GM12878 (cell line): Measurements from ENCODE around the gene NUP35. TPM values are rescaled to one million over a fixed set of nuclear protein-coding genes. Genes with fewer than 3 reads are reported as not detected.

Experiments
- ATAC-seq: fragments of 200-7000 bp; cut with Tn5 transposase; 3 replicates; pipeline ENCODE4 v1.9.1; 2020; ENCODE audit warnings: mild to moderate bottlenecking, moderate library complexity
- BruUV-seq: library from RNA; stranded (reverse); fragments of 400-500 nt; replicated peaks from 2 replicates; lab custom pipeline; 2021; lab: Mats Ljungman, UMichigan
- CTCF ChIA-PET: fragments of 300-600 bp; sonication (Branson Sonifier 250); formaldehyde crosslinking; extraction: SDS; loops from one replicate; lab custom pipeline; 2021; ENCODE audit warnings: inconsistent platforms; lab: Yijun Ruan, JAX
- POLR2A ChIA-PET: fragments of 350-600 bp; formaldehyde crosslinking; extraction: SDS; loops from one replicate; lab custom pipeline; 2021; ENCODE audit warnings: inconsistent platforms; lab: Charles Lee
- RAD21 ChIA-PET: fragments of 300-600 bp; sonication (Branson Sonifier 250); formaldehyde crosslinking; loops from one replicate; lab custom pipeline; 2023; ENCODE audit warnings: antibody characterized with exemption; ENCODE audit not compliant: unreplicated experiment; lab: Charles Lee
- SMC1A ChIA-PET: fragments of 300-600 bp; sonication (Branson Sonifier 250); formaldehyde crosslinking; loops from one replicate; lab custom pipeline; 2023; ENCODE audit not compliant: unreplicated experiment, uncharacterized antibody; lab: Charles Lee
- DNase-seq: peaks from one replicate; pipeline ENCODE4 v3.0.0-alpha.2; 2011; ENCODE audit warnings: low read depth, low spot score
- FAIRE-seq: peaks from 3 replicates; lab custom pipeline; 2011; peaks lifted over from hg19 to GRCh38; lab: Jason Lieb, UNC
- H2AFZ ChIP-seq: 2 replicates; pipeline ENCODE4 v1.6.0; 2011; ENCODE audit warnings: low read depth, low read length, control low read depth; ENCODE audit not compliant: control insufficient read depth
- H3K27ac ChIP-seq: 2 replicates; pipeline ENCODE4 v1.5.1; 2011; ENCODE audit warnings: control low read depth; ENCODE audit not compliant: control insufficient read depth, insufficient read depth
- H3K27me3 ChIP-seq, 2 experiments: replicated peaks in 1 of 2; 2 replicates each; pipeline versions ENCODE4 v1.6.0 to v1.6.1; 2011; ENCODE audit warnings: low read length in 1 of 2; ENCODE audit not compliant: control insufficient read depth in 2 of 2, insufficient read depth in 2 of 2
- H3K36me3 ChIP-seq, 2 experiments: 2 replicates each; pipeline ENCODE4 v1.5.1; 2011; ENCODE audit warnings: low read length in 1 of 2; ENCODE audit not compliant: control insufficient read depth in 2 of 2, insufficient read depth in 2 of 2
- H3K4me1 ChIP-seq: 2 replicates; pipeline ENCODE4 v1.6.1; 2011; ENCODE audit warnings: mild to moderate bottlenecking, low read length, moderate library complexity, mixed read lengths; ENCODE audit not compliant: control insufficient read depth, insufficient read depth
- H3K4me2 ChIP-seq: 2 replicates; pipeline ENCODE4 v1.6.0; 2011; ENCODE audit warnings: control low read depth; ENCODE audit not compliant: control insufficient read depth, insufficient read depth
- H3K4me3 ChIP-seq: fragments of 200-600 bp; sonication (generic); 2 replicates; pipeline ENCODE4 v1.5.1; 2016
- H3K79me2 ChIP-seq: 2 replicates; pipeline ENCODE4 v1.6.0; 2011; ENCODE audit warnings: low read length; ENCODE audit not compliant: control insufficient read depth, insufficient read depth
- H3K9ac ChIP-seq: 2 replicates; pipeline ENCODE4 v1.8.0; 2011; ENCODE audit warnings: low read length, control low read depth, mixed read lengths; ENCODE audit not compliant: control insufficient read depth, insufficient read depth
- H3K9me3 ChIP-seq: replicated peaks from 3 replicates; pipeline ENCODE4 v1.5.1; 2011; ENCODE audit warnings: mild to moderate bottlenecking, low read length; ENCODE audit not compliant: control insufficient read depth, insufficient read depth
- H4K20me1 ChIP-seq: 2 replicates; pipeline ENCODE4 v1.6.0; 2011; ENCODE audit not compliant: control insufficient read depth, insufficient read depth
- BHLHE40 ChIP-seq, 2 experiments: fragments of 450-650 bp in 1 of 2; IDR thresholded peaks; 2 replicates each; pipeline ENCODE4 v1.6.1; 2011 to 2017; ENCODE audit warnings: low read depth in 2 of 2, borderline replicate concordance in 1 of 2, improper control_type of control experiment in 1 of 2, low read length in 1 of 2, mild to moderate bottlenecking in 1 of 2
- CBFB ChIP-seq: IDR thresholded peaks from 2 replicates; pipeline ENCODE4 v1.6.1; 2016; ENCODE audit warnings: antibody characterized with exemption, low read depth
- IRF4 ChIP-seq: IDR thresholded peaks from 2 replicates; pipeline ENCODE4 v1.6.1; 2011; ENCODE audit warnings: low read depth, low read length
- JUNB ChIP-seq: IDR thresholded peaks from 2 replicates; pipeline ENCODE4 v1.6.1; 2016; ENCODE audit warnings: antibody characterized with exemption, mild to moderate bottlenecking
- MYC ChIP-seq: IDR thresholded peaks from 2 replicates; pipeline ENCODE4 v1.6.1; 2011; ENCODE audit warnings: mild to moderate bottlenecking, low read length, moderate library complexity, inconsistent platforms; ENCODE audit not compliant: insufficient read depth, insufficient replicate concordance, insufficient read length, severe bottlenecking
- NFYB ChIP-seq: IDR thresholded peaks from 2 replicates; pipeline ENCODE4 v1.6.1; 2011; ENCODE audit warnings: low read depth, mild to moderate bottlenecking, low read length, improper control_type of control experiment, moderate library complexity; ENCODE audit not compliant: insufficient read depth
- NRF1 ChIP-seq: conservative IDR thresholded peaks from 2 replicates; pipeline ENCODE4 v1.6.1; 2011; ENCODE audit warnings: mild to moderate bottlenecking, low read depth, low read length, improper control_type of control experiment
- POLR2AphosphoS2 ChIP-seq: IDR thresholded peaks from 2 replicates; pipeline ENCODE4 v1.6.1; 2011; ENCODE audit warnings: low read depth, mild to moderate bottlenecking, low read length, improper control_type of control experiment, moderate library complexity
- POLR2AphosphoS5 ChIP-seq: IDR thresholded peaks from 2 replicates; pipeline ENCODE4 v1.6.1; 2011; ENCODE audit warnings: mild to moderate bottlenecking, low read length, inconsistent platforms
- RFX5 ChIP-seq: IDR thresholded peaks from 2 replicates; pipeline ENCODE4 v1.6.1; 2011; ENCODE audit warnings: low read depth, low read length, improper control_type of control experiment
- SMC3 ChIP-seq: IDR thresholded peaks from 2 replicates; pipeline ENCODE4 v1.6.1; 2011; ENCODE audit warnings: low read length, improper control_type of control experiment, borderline replicate concordance
- SREBF2 ChIP-seq: IDR thresholded peaks from 2 replicates; pipeline ENCODE4 v1.6.1; 2012; ENCODE audit warnings: mild to moderate bottlenecking, low read length
- WGBS: methylation state at CpG from one replicate; pipeline ENCODE4 v1.1.6; 2016; ENCODE audit warnings: low lambda C conversion rate; ENCODE audit not compliant: insufficient replicate concordance, insufficient coverage; ENCODE audit errors: missing lambda C conversion rate; 5-methylcytosine and 5-hydroxymethylcytosine counted together
- in situ Hi-C: fragments of 300-500 bp; cut with MboI; formaldehyde crosslinking; loops from 9 replicates; pipeline ENCODE4 v1.14.3; 2018; ENCODE audit warnings: mixed read lengths
- intact Hi-C: fragments of 100-400 bp; cut with micrococcal nuclease; formaldehyde crosslinking; loops from one replicate; pipeline ENCODE4 v1.14.2; 2022; ENCODE audit not compliant: unreplicated experiment
- polyA plus RNA-seq, 11 experiments: library from polyadenylated mRNA; depleted of rRNA in 4 of 11; unstranded in 6 of 11; stranded (reverse) in 5 of 11; fragments of >200 nt; fragmentation: Nextera tagmentation in 4 of 11; fragmentation: Illumina TruSeq in 1 of 11; extraction: Ambion mirVana in 4 of 11; extraction: Trizol in 1 of 11; gene quantifications; 1 replicate in 1 of 11; 2 replicates in 10 of 11; pipeline versions ENCODE4 v1.2.1 to v1.2.3, GENCODE V29; 2011 to 2016; ENCODE audit warnings: inconsistent platforms in 2 of 11, missing spikeins in 2 of 11, low read depth in 1 of 11
- total RNA-seq, 4 experiments: library from RNA; depleted of rRNA in 3 of 4; stranded (reverse); fragments of >200 nt in 3 of 4; fragmentation: Illumina TruSeq in 1 of 4; extraction: Trizol in 1 of 4; gene quantifications; 2 replicates each; pipeline versions ENCODE4 v1.2.1 to v1.2.3, GENCODE V29; 2013 to 2021
- TF ChIP-seq, protein P1 (sequence below): fragments of 450-650 bp; IDR thresholded peaks from 2 replicates; pipeline ENCODE4 v1.6.1; 2017; ENCODE audit warnings: mild to moderate bottlenecking, low read depth, inconsistent platforms; ENCODE audit not compliant: poor library complexity, severe bottlenecking
- TF ChIP-seq, protein P2 (sequence below): fragments of 450-650 bp; IDR thresholded peaks from 2 replicates; pipeline ENCODE4 v1.6.1; 2017; ENCODE audit warnings: antibody characterized with exemption, mild to moderate bottlenecking, moderate library complexity

NUP35 gene
- total and polyA plus RNA-seq, 10 of the 15 experiments (the other 5 are each of a cell fraction or from before 2014, with no cell fraction given): 21.4 to 57.3 (median 30.7) TPM

DNA sequence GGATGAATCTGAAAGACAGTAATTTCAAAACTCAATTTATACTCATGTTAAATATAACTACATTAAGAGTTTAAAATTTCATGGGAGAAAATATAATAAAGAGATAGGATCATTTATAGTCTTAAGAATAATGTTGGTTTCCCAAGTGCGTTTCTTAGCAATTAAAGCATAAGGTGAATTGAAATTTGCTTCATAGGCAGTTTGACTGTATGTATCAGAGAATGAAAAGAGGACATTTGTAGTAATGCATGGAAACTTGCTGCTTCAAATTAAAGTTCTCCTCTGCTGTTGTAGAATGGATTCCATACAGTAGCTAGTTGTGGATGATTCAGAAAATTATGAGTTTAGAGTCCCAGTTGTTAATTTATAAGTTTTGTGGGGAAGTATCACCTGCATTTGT lies 68.1 kb downstream of the NUP35 start:
- DNase-seq: no peak
- no peak for TF ChIP-seq NFYB
- TF ChIP-seq POLR2AphosphoS2: no peak
- no peak for TF ChIP-seq SMC3
- TF ChIP-seq MYC: no peak
- no peak for TF ChIP-seq RFX5
- TF ChIP-seq POLR2AphosphoS5: no peak
- TF ChIP-seq, protein P1, sequence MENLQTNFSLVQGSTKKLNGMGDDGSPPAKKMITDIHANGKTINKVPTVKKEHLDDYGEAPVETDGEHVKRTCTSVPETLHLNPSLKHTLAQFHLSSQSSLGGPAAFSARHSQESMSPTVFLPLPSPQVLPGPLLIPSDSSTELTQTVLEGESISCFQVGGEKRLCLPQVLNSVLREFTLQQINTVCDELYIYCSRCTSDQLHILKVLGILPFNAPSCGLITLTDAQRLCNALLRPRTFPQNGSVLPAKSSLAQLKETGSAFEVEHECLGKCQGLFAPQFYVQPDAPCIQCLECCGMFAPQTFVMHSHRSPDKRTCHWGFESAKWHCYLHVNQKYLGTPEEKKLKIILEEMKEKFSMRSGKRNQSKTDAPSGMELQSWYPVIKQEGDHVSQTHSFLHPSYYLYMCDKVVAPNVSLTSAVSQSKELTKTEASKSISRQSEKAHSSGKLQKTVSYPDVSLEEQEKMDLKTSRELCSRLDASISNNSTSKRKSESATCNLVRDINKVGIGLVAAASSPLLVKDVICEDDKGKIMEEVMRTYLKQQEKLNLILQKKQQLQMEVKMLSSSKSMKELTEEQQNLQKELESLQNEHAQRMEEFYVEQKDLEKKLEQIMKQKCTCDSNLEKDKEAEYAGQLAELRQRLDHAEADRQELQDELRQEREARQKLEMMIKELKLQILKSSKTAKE: no peak
- no peak for TF ChIP-seq JUNB
- no peak for TF ChIP-seq NRF1
- no peak for TF ChIP-seq IRF4
- no peak for TF ChIP-seq SREBF2
- TF ChIP-seq BHLHE40 (IDR thresholded peaks at IDR 0.05; ENCODE audit: borderline replicate concordance in 1 of 2, low read depth in 2 of 2, low read length in 1 of 2): no peak
- TF ChIP-seq, protein P2, sequence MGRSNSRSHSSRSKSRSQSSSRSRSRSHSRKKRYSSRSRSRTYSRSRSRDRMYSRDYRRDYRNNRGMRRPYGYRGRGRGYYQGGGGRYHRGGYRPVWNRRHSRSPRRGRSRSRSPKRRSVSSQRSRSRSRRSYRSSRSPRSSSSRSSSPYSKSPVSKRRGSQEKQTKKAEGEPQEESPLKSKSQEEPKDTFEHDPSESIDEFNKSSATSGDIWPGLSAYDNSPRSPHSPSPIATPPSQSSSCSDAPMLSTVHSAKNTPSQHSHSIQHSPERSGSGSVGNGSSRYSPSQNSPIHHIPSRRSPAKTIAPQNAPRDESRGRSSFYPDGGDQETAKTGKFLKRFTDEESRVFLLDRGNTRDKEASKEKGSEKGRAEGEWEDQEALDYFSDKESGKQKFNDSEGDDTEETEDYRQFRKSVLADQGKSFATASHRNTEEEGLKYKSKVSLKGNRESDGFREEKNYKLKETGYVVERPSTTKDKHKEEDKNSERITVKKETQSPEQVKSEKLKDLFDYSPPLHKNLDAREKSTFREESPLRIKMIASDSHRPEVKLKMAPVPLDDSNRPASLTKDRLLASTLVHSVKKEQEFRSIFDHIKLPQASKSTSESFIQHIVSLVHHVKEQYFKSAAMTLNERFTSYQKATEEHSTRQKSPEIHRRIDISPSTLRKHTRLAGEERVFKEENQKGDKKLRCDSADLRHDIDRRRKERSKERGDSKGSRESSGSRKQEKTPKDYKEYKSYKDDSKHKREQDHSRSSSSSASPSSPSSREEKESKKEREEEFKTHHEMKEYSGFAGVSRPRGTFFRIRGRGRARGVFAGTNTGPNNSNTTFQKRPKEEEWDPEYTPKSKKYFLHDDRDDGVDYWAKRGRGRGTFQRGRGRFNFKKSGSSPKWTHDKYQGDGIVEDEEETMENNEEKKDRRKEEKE: no peak
- TF ChIP-seq CBFB: no peak
- H3K4me3 ChIP-seq: no peak overlapping the region
- in situ Hi-C loops: no loop called here
- no peaks in the 10 kb centered on the region for H3K27me3 ChIP-seq
- RAD21 ChIA-PET: no interaction called here
- FAIRE-seq: no peak
- no peak overlapping the region for H3K27ac ChIP-seq
- H3K9me3 ChIP-seq: no peaks in the 10 kb centered on the region
- no peak overlapping the region for H3K4me2 ChIP-seq
- POLR2A ChIA-PET: no interaction called here
- no peak for ATAC-seq
- H4K20me1 ChIP-seq: no peaks in the 10 kb centered on the region
- H2AFZ ChIP-seq: no peak overlapping the region
- H3K9ac ChIP-seq: no peak overlapping the region
- BruUV-seq: no TSS peak
- WGBS: 96% methylated on average over 1 of the region's 1 CpG
- SMC1A ChIA-PET: no interaction called here
- intact Hi-C loops: no loop called here
- no peaks in the 10 kb centered on the region; a peak in 3 of 4 replicates for H3K36me3 ChIP-seq
- CTCF ChIA-PET: no interaction called here
- no peaks in the 10 kb centered on the region for H3K79me2 ChIP-seq
- peaks cover 3% of the 10 kb centered on the region; the same call in 1 of the 2 replicates for H3K4me1 ChIP-seq
